Lower lobe of right lung (tissue), 2 donors: ENCODE results near the gene HAUS7. TPM values are rescaled to one million over a fixed set of nuclear protein-coding genes. Genes with fewer than 3 reads are reported as not detected.

Experiments used
- ATAC-seq, 2 donors: fragments of 200-7000 bp; cut with Tn5 transposase; one replicate each; pipeline ENCODE4 v1.9.1; 2020 to 2022; ENCODE audit warnings: mild to moderate bottlenecking in 2 of 2, moderate library complexity in 2 of 2
- DNase-seq: peaks from one replicate; pipeline ENCODE4 v3.0.0-alpha.2; 2020
- H3K27ac ChIP-seq: fragments of 200-600 bp; one replicate; pipeline ENCODE4 v1.8.0; 2022
- H3K27me3 ChIP-seq: fragments of 200-600 bp; one replicate; pipeline ENCODE4 v1.8.0; 2022; ENCODE audit warnings: low read depth
- H3K36me3 ChIP-seq: fragments of 200-600 bp; one replicate; pipeline ENCODE4 v1.8.0; 2022; ENCODE audit warnings: mild to moderate bottlenecking
- H3K4me1 ChIP-seq: fragments of 200-600 bp; one replicate; pipeline ENCODE4 v1.8.0; 2022
- H3K4me3 ChIP-seq: fragments of 200-600 bp; one replicate; pipeline ENCODE4 v1.8.0; 2022; ENCODE audit warnings: mild to moderate bottlenecking
- H3K9me3 ChIP-seq: fragments of 200-600 bp; one replicate; pipeline ENCODE4 v1.8.0; 2022
- CTCF ChIP-seq: fragments of 200-600 bp; IDR thresholded peaks from one replicate; pipeline ENCODE4 v1.8.0; 2022; ENCODE audit warnings: antibody characterized with exemption, mild to moderate bottlenecking
- intact Hi-C: fragments of 100-400 bp; cut with DNase I; formaldehyde crosslinking; loops from one replicate; pipeline ENCODE4 v1.11.0; 2022
- total RNA-seq: library from RNA; stranded (reverse); fragmentation: NEBNext Ultra II Directional; extraction: Animal tissue kit (Norgen Biotek cat#: 25700); gene quantifications from one replicate; pipeline ENCODE4 v1.2.1, GENCODE V29; 2021
- donor health status: DM: no; HTN: yes; CAD: no; lungs with severe emphysema.

Gene HAUS7
- total RNA-seq, 1 donor from 2014 or later = 22.7 TPM

GRCh38 chrX:153491351-153491914 lies 21.1 kb upstream of the HAUS7 start:
- H3K27me3 ChIP-seq = no peaks in the 10 kb centered on the region
- no peak for ATAC-seq
- peaks cover 4% of the 10 kb centered on the region for H3K4me1 ChIP-seq
- intact Hi-C loops = no loop called here
- H3K27ac ChIP-seq = peak overlapping the region; percentile 49
- H3K4me3 ChIP-seq = no peak overlapping the region
- no peaks in the 10 kb centered on the region for H3K9me3 ChIP-seq
- H3K36me3 ChIP-seq = no peaks in the 10 kb centered on the region
- TF ChIP-seq CTCF = no peak
- no peak for DNase-seq

- no peaks in the 10 kb centered on the region for H3K27me3 ChIP-seq
- intact Hi-C loops = no loop called here
- H3K36me3 ChIP-seq = no peaks in the 10 kb centered on the region
- ATAC-seq = no peak
- H3K27ac ChIP-seq = no peak overlapping the region
- H3K9me3 ChIP-seq = no peaks in the 10 kb centered on the region
- H3K4me3 ChIP-seq = no peak overlapping the region
- DNase-seq = no peak
- TF ChIP-seq CTCF = no peak
- peaks cover 4% of the 10 kb centered on the region for H3K4me1 ChIP-seq
Measured at GRCh38 chrX:153490217-153490930, 20.0 kb upstream of the HAUS7 start.

GRCh38 chrX:153488231-153488914 lies 18.0 kb upstream of the HAUS7 start:
- Histone ChIP-seq H3K4me1 (peaks cover 4% of the 10 kb centered on the region), H3K27me3 (no peaks in the 10 kb centered on the region), H3K9me3 (no peaks in the 10 kb centered on the region), H3K4me3 (no peak overlapping the region), H3K36me3 (no peaks in the 10 kb centered on the region), H3K27ac (peak overlapping the region; percentile 68)
- no peak for DNase-seq
- intact Hi-C loops = no loop called here
- peak; percentile 21 to 23 for ATAC-seq
- TF ChIP-seq CTCF = no peak

GRCh38 chrX:153487590-153488071 lies 17.3 kb upstream of the HAUS7 start:
- H3K27ac ChIP-seq = peak overlapping the region; percentile 68
- DNase-seq = no peak
- no peak for TF ChIP-seq CTCF

GRCh38 chrX:153486171-153486570 lies 15.8 kb upstream of the HAUS7 start:
- H3K27me3 ChIP-seq = no peaks in the 10 kb centered on the region
- TF ChIP-seq CTCF = no peak

More at GRCh38 chrX:153487590-153488071, 17.3 kb upstream of the HAUS7 start:
- no peaks in the 10 kb centered on the region for H3K36me3 ChIP-seq
- H3K27me3 ChIP-seq = no peaks in the 10 kb centered on the region
- no peak overlapping the region for H3K4me3 ChIP-seq
- H3K9me3 ChIP-seq = no peaks in the 10 kb centered on the region
- intact Hi-C loops = no loop called here
- no peak for ATAC-seq
- peaks cover 4% of the 10 kb centered on the region for H3K4me1 ChIP-seq

More at GRCh38 chrX:153486171-153486570, 15.8 kb upstream of the HAUS7 start:
- ATAC-seq = no peak
- Histone ChIP-seq H3K9me3 (no peaks in the 10 kb centered on the region), H3K27ac (no peak overlapping the region), H3K36me3 (no peaks in the 10 kb centered on the region), H3K4me1 (peaks cover 4% of the 10 kb centered on the region), H3K4me3 (no peak overlapping the region)
- intact Hi-C loops = no loop called here
- DNase-seq = no peak
